HUES64 (cell line): Measurements from ENCODE around the gene LAMA2.

Experiments used
- H3K27ac ChIP-seq: 2 replicates; pipeline ENCODE4 v1.7.0; 2013; ENCODE audit warnings: low read depth, low read length, inconsistent platforms
- H3K27me3 ChIP-seq: 2 replicates; pipeline ENCODE4 v1.6.1; 2013; ENCODE audit warnings: mild to moderate bottlenecking, low read length; ENCODE audit not compliant: insufficient read depth
- H3K36me3 ChIP-seq: 2 replicates; pipeline ENCODE4 v1.6.1; 2013; ENCODE audit warnings: mild to moderate bottlenecking, low read length; ENCODE audit not compliant: insufficient read depth
- H3K4me1 ChIP-seq: 2 replicates; pipeline ENCODE4 v1.6.1; 2013; ENCODE audit warnings: mild to moderate bottlenecking, low read length, moderate library complexity; ENCODE audit not compliant: insufficient read depth
- H3K4me3 ChIP-seq: 2 replicates; pipeline ENCODE4 v1.5.1; 2013; ENCODE audit warnings: mild to moderate bottlenecking, low read length, moderate library complexity
- H3K9ac ChIP-seq: 2 replicates; pipeline ENCODE4 v1.6.1; 2013; ENCODE audit warnings: mild to moderate bottlenecking, low read depth, low read length
- H3K9me3 ChIP-seq: 2 replicates; pipeline ENCODE4 v1.6.1; 2013; ENCODE audit warnings: low read depth, low read length; ENCODE audit not compliant: insufficient read depth
- WGBS: fragments of 150-250, 120-280 bp; methylation state at CpG from one replicate; pipeline ENCODE4 v1.1.7; 2013; ENCODE audit warnings: missing lambda C conversion rate; 5-methylcytosine and 5-hydroxymethylcytosine counted together

LAMA2 gene

DNA sequence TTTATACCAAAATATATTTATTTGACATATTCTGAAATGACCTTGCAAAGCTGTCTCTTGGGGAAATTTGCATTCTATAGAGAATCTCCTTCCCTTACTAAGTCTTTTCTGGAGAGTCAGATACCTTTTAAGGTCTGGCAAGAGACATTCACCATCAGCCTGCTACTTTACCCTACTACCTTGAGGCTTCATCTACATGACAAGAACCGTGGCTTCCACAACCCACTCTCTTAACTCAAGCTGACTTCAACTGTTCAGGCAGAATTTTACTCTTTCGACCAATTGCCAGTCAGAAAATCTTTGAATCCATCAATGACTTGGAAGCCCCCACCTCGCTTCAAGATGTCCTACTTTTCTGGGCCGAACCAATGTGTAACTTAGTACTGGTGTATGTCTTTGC, 314.2 kb downstream of the LAMA2 start:
- no peaks in the 10 kb centered on the region for H3K9me3 ChIP-seq
- no peak overlapping the region for H3K27ac ChIP-seq
- no peaks in the 10 kb centered on the region for H3K27me3 ChIP-seq
- H3K9ac ChIP-seq, result no peak overlapping the region
- 76% methylated on average over 4 of the region's 4 CpGs for WGBS
- H3K4me1 ChIP-seq, result peaks cover 31% of the 10 kb centered on the region
- no peak overlapping the region for H3K4me3 ChIP-seq
- no peaks in the 10 kb centered on the region for H3K36me3 ChIP-seq

DNA sequence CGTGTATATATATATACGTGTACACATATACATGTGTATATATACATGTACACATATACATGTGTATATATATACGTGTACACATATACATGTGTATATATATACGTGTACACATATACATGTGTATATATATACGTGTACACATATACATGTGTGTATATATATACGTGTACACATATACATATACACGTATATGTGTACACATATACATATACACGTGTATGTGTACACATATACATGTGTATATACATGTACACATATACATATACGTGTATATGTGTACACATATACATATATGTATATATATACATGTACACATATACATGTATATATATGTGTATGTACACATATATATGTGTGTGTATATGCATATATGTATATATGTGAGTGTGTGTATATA, 317.2 kb downstream of the LAMA2 start:
- Histone ChIP-seq H3K9ac (no peak overlapping the region), H3K4me1 (peaks cover 26% of the 10 kb centered on the region), H3K9me3 (no peaks in the 10 kb centered on the region), H3K27ac (no peak overlapping the region), H3K4me3 (no peak overlapping the region), H3K27me3 (no peaks in the 10 kb centered on the region), H3K36me3 (no peaks in the 10 kb centered on the region)
- WGBS, result no CpG with 5 or more reads among the region's 9 CpGs

DNA sequence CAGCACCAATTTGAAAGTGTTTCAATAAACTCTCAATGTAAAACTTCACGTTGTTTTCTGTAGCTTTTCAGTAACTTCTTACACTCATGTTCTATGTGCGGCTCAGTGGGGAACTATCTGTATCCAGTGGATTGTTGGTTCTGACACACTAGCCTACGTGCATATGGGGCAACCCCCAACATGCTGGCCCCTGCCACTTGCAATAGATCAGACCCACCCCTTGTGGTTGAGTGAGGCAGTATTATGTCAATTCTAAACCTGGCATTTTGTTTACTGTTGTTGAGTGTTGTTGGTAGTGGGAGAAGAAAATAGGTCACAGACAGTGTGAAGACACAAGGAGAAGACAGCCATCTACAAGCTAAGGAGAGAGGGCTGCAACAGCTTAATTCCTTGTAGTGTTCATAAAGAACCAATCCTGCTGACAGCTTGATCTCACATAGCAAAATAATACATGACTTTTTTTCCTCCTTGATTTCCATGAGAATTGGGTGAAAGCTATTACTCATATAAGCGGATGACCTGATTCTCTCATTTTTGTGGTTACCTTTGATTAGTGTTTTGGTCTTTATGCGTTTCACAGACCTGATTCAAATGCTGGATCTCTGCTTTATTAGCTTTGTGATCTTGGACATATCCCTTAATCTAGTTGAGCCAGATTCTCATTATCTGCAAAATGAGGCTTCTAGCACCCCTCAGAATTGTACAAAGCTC, 320.4 kb downstream of the LAMA2 start:
- no peaks in the 10 kb centered on the region for H3K9me3 ChIP-seq
- no peaks in the 10 kb centered on the region for H3K36me3 ChIP-seq
- no peak overlapping the region for H3K4me3 ChIP-seq
- no peak overlapping the region for H3K9ac ChIP-seq
- H3K4me1 ChIP-seq, result no peaks in the 10 kb centered on the region
- H3K27ac ChIP-seq, result no peak overlapping the region
- H3K27me3 ChIP-seq, result no peaks in the 10 kb centered on the region
- 84% methylated on average over 5 of the region's 5 CpGs for WGBS

DNA sequence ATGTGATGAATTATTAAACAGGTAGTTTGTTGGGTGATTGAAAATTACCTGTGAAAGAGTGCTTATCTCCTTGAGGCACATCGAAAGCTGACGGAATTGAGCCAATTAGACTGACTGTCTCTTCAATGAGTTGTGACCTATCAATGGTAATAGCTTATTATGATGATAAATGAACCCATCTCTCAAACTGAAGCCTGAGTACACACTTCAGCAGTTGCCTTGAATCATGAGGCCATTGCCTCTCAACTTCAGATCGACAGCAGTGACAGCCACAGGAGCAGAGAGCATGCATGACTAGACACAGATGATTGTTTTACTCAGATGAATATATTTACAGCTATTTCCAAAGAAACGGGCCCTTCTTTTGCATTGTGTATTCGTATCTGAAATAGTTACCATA, 323.9 kb downstream of the LAMA2 start:
- H3K36me3 ChIP-seq, result no peaks in the 10 kb centered on the region
- no peaks in the 10 kb centered on the region for H3K9me3 ChIP-seq
- no peaks in the 10 kb centered on the region for H3K27me3 ChIP-seq
- H3K27ac ChIP-seq, result no peak overlapping the region
- 91% methylated on average over 5 of the region's 5 CpGs for WGBS
- H3K4me3 ChIP-seq, result no peak overlapping the region
- H3K4me1 ChIP-seq, result 0 out of 2 replicates have a peak, but pooled peaks cover 5% of the 10 kb centered on the region
- no peak overlapping the region for H3K9ac ChIP-seq

DNA sequence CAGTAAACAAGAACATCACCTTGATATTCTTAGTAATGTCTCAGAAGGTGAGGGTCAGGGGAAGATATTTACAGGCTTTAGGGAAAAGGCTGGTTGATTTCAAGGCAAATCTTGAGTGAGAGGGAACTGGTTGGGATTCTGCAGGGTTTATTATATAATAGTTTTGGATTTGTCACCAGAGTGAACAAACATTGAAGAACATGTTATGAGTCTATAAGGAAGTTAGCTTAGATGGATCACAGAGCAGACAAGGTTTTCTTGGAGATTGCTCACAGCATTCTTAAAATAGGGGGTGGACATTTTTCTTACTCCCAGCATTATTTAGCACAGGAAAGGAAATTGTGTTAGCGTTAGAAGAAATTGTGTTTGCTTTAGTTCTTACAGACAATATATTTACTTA, 324.9 kb downstream of the LAMA2 start:
- Histone ChIP-seq H3K4me1 (0 out of 2 replicates have a peak, but pooled peaks cover 5% of the 10 kb centered on the region), H3K27ac (no peak overlapping the region), H3K9ac (no peak overlapping the region), H3K4me3 (no peak overlapping the region), H3K36me3 (no peaks in the 10 kb centered on the region), H3K9me3 (no peaks in the 10 kb centered on the region), H3K27me3 (no peaks in the 10 kb centered on the region)
- no CpG with 5 or more reads among the region's 1 CpG for WGBS

DNA sequence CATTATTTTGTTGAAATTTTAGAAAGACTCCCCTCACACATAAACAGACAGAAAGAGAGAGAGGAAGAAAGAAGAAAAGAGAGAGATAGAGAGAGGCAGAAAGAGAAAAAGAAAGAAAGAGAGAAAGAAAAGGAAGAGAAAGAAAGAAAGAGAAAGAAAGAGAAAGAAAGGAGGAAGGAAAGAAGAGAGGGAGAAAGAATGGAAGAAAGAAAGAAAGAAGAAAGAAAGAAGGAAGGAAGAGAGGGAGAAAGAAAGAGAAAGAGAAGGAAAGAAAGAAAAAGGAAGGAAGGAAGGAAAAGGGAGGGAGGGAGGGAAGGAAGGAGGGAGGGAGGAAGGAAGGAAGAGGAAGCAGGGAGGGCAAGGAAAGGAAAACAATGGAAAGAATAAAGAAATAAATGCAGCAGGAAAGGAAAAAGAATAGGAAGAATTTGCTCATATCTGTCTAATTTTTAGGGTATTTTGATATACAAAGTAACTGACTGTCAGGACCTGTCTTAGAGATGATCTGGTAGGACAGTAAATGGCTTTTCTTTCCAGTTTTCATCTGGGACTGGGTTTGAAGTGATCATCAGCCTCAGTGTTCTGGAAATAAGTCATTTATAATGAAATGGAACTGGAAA, 325.6 kb downstream of the LAMA2 start:
- H3K4me3 ChIP-seq, result no peak overlapping the region
- no peaks in the 10 kb centered on the region for H3K9me3 ChIP-seq
- no peaks in the 10 kb centered on the region for H3K27me3 ChIP-seq
- no peak overlapping the region for H3K27ac ChIP-seq
- H3K4me1 ChIP-seq, result 0 out of 2 replicates have a peak, but pooled peaks cover 5% of the 10 kb centered on the region
- no peak overlapping the region for H3K9ac ChIP-seq
- H3K36me3 ChIP-seq, result no peaks in the 10 kb centered on the region

DNA sequence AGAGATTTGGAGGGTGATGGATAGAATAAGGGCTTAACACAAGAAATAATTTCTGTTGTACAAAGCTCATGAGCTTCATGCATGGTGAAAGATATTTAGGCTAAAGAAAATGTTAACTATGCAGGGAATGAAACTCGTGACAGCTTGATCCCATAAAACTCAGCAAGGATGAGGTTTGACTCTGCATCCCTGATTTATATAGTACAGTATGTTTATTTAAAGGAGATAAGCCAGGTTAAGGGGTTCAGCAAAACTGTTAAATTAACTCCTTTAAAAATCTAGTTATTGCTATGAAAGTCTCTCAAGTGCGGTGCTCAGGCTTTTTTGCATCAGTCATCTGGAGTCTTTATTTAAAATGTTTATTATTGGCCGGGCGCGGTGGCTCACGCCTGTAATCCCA, 326.4 kb downstream of the LAMA2 start:
- Histone ChIP-seq H3K4me1 (0 out of 2 replicates have a peak, but pooled peaks cover 5% of the 10 kb centered on the region), H3K9me3 (no peaks in the 10 kb centered on the region), H3K27ac (no peak overlapping the region), H3K36me3 (no peaks in the 10 kb centered on the region), H3K27me3 (no peaks in the 10 kb centered on the region), H3K9ac (no peak overlapping the region), H3K4me3 (no peak overlapping the region)
- WGBS, result over 99% methylated on average over 6 of the region's 6 CpGs

DNA sequence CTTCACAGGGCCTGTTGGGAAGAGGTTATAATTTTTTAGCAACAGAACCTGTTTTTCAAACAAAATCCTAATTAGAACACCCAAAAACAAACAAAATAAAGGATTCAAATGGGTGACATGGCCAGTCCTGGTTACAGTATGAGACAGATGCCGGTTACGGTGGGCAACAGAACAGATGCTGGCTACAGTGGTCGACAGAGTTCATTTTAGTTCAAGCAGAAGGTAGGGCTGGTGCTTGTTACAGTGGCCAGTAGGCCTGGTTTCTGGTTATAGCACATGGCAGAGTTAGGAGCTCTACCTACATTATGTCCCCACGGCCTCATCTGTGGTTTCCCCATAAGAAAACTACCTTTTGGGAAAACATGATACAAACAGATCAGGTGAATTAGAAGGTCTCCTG, 327.7 kb downstream of the LAMA2 start:
- Histone ChIP-seq H3K9me3 (no peaks in the 10 kb centered on the region), H3K36me3 (no peaks in the 10 kb centered on the region), H3K4me3 (no peak overlapping the region), H3K27ac (no peak overlapping the region), H3K9ac (no peak overlapping the region), H3K27me3 (no peaks in the 10 kb centered on the region), H3K4me1 (0 out of 2 replicates have a peak, but pooled peaks cover 5% of the 10 kb centered on the region)
- 91% methylated on average over 4 of the region's 4 CpGs for WGBS

DNA sequence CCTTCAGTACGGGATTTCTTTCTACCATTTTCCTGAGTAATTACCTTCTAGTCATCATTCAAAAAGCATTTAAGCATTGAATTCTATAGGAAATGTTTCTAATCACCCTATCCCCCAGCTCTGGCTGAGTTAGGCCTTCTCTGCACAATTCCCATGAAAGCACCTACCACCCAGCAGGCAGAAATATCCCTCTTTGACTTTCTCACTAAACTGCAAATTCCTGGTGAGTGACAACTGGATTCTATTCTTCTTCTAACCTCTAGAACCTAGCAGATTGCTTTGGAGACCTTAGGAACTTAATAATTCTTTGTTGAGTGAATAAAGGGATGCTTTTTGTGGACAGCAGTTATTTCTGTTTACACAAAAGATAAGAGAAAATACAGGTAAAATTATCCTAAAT, 328.7 kb downstream of the LAMA2 start:
- no peak overlapping the region for H3K4me3 ChIP-seq
- 0 out of 2 replicates have a peak, but pooled peaks cover 5% of the 10 kb centered on the region for H3K4me1 ChIP-seq
- H3K27me3 ChIP-seq, result no peaks in the 10 kb centered on the region
- 89% methylated on average over 1 of the region's 1 CpG for WGBS
- H3K27ac ChIP-seq, result no peak overlapping the region
- H3K9me3 ChIP-seq, result no peaks in the 10 kb centered on the region
- H3K9ac ChIP-seq, result no peak overlapping the region
- H3K36me3 ChIP-seq, result no peaks in the 10 kb centered on the region

DNA sequence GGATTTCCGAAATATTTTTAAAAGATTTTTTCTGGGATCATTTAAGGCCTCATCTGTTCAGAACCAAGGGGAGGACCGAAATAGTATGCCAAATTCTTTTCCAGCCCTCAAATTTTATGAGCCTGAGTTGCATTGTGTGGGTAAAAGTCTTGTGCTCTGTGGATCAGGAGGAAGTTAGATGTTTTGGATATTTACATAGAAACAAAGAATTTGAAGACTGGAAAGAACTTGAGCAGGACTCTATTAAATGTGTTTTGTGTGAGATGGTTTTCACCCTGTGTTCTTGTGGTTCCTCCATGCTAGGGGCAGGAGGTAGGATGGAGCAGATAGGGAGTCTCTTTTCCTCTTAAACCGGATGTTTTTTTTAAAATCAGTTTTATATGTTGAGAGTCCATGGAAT, 329.1 kb downstream of the LAMA2 start:
- H3K27me3 ChIP-seq, result no peaks in the 10 kb centered on the region
- no peak overlapping the region for H3K27ac ChIP-seq

DNA sequence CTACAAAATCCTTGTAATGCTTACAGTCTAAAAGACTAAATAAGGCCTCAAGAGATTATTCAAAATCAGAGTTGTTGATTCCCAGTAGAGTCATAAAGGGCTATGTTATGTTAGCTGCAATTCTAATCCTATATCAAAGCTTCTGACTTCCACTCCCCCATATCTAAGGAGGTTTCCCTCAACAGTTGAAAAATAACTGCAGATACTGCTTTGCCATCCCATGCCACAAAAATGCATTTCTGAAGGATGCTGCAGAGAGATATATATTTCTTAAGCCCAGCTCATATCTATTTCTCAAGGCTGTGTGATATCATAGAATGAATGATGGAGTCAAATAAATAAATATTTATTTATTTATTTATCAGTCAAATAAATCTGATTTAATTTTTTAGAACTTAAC, 332.3 kb downstream of the LAMA2 start:
- Histone ChIP-seq H3K27ac (no peak overlapping the region), H3K4me3 (no peak overlapping the region), H3K27me3 (no peaks in the 10 kb centered on the region), H3K9ac (no peak overlapping the region), H3K9me3 (no peaks in the 10 kb centered on the region), H3K36me3 (no peaks in the 10 kb centered on the region), H3K4me1 (0 out of 2 replicates have a peak, but pooled peaks cover 5% of the 10 kb centered on the region)

More for the DNA sequence above, 329.1 kb downstream of the LAMA2 start:
- 93% methylated on average over 3 of the region's 3 CpGs for WGBS
- H3K4me1 ChIP-seq, result 0 out of 2 replicates have a peak, but pooled peaks cover 5% of the 10 kb centered on the region
- H3K4me3 ChIP-seq, result no peak overlapping the region
- no peaks in the 10 kb centered on the region for H3K36me3 ChIP-seq
- H3K9me3 ChIP-seq, result no peaks in the 10 kb centered on the region
- no peak overlapping the region for H3K9ac ChIP-seq
